CD14-positive monocyte (primary cell): ENCODE data around the gene CFAP97. TPM values are rescaled to one million over a fixed set of nuclear protein-coding genes. Genes with fewer than 3 reads are reported as not detected.
A peak's percentile ranks its signal among the peaks of the same experiment; 100 is the strongest.

Source experiments
- DNase-seq, 3 donors: peaks; one replicate each; pipeline ENCODE4 v3.0.0-alpha.2; 2011 to 2022
- H2AFZ ChIP-seq: 2 replicates; pipeline ENCODE4 v1.6.0; 2012; ENCODE audit warnings: mild to moderate bottlenecking, low read depth, low read length, inconsistent platforms; ENCODE audit not compliant: insufficient read depth, poor library complexity, severe bottlenecking
- H3K27ac ChIP-seq, 2 donors: 1 replicate in 1 of 2; 2 replicates in 1 of 2; pipeline ENCODE4 v1.5.1; 2012 to 2013; ENCODE audit warnings: low read length in 2 of 2, control low read depth in 1 of 2, inconsistent platforms in 1 of 2, low read depth in 1 of 2, mild to moderate bottlenecking in 1 of 2
- H3K27me3 ChIP-seq, 2 donors: one replicate each; pipeline versions ENCODE4 v1.6.0 to v1.6.1; 2011 to 2013; ENCODE audit warnings: low read length in 2 of 2; ENCODE audit not compliant: control insufficient read depth in 2 of 2, insufficient read depth in 2 of 2
- H3K36me3 ChIP-seq, 2 donors: replicated peaks in 1 of 2; 1 replicate in 1 of 2; 2 replicates in 1 of 2; pipeline versions ENCODE4 v1.5.1 to v1.6.1; 2012 to 2013; ENCODE audit warnings: low read length in 2 of 2, control low read depth in 1 of 2, inconsistent platforms in 1 of 2, mild to moderate bottlenecking in 1 of 2; ENCODE audit not compliant: insufficient read depth in 2 of 2, control insufficient read depth in 1 of 2
- H3K4me1 ChIP-seq, 2 donors: 1 replicate in 1 of 2; 2 replicates in 1 of 2; pipeline versions ENCODE4 v1.5.1 to v1.6.1; 2012 to 2013; ENCODE audit warnings: low read length in 2 of 2, control low read depth in 1 of 2, inconsistent platforms in 1 of 2, mild to moderate bottlenecking in 1 of 2, moderate library complexity in 1 of 2; ENCODE audit not compliant: insufficient read depth in 2 of 2, control insufficient read depth in 1 of 2
- H3K4me2 ChIP-seq: replicated peaks from 2 replicates; pipeline ENCODE3; 2012; ENCODE audit warnings: low read length, moderate library complexity, mild to moderate bottlenecking; ENCODE audit not compliant: poor library complexity, severe bottlenecking; ENCODE audit errors: extremely low read depth
- H3K4me3 ChIP-seq, 3 experiments: fragments of 200-600 bp in 1 of 3; sonication (generic) in 1 of 3; replicated peaks in 1 of 3; 1 replicate in 2 of 3; 2 replicates in 1 of 3; pipeline ENCODE4 v1.5.1; 2011 to 2013; ENCODE audit warnings: low read length in 3 of 3, mild to moderate bottlenecking in 3 of 3, control low read depth in 2 of 3, low read depth in 2 of 3, inconsistent platforms in 1 of 3, moderate library complexity in 1 of 3
- H3K79me2 ChIP-seq: 2 replicates; pipeline ENCODE4 v1.6.0; 2012; ENCODE audit warnings: mild to moderate bottlenecking, control low read depth, inconsistent platforms, low read length, moderate library complexity; ENCODE audit not compliant: insufficient read depth
- H3K9ac ChIP-seq: 2 replicates; pipeline ENCODE4 v1.6.0; 2017; ENCODE audit warnings: low read length, mild to moderate bottlenecking; ENCODE audit not compliant: insufficient read depth, poor library complexity, severe bottlenecking
- H3K9me3 ChIP-seq, 2 donors: replicated peaks in 1 of 2; 1 replicate in 1 of 2; 2 replicates in 1 of 2; pipeline versions ENCODE4 v1.5.1 to v1.6.1; 2012 to 2013; ENCODE audit warnings: low read length in 2 of 2, control low read depth in 1 of 2; ENCODE audit not compliant: control insufficient read depth in 1 of 2, insufficient read depth in 1 of 2
- H4K20me1 ChIP-seq: 2 replicates; pipeline ENCODE4 v1.6.0; 2012; ENCODE audit warnings: mild to moderate bottlenecking, low read length, control low read depth, moderate library complexity; ENCODE audit not compliant: insufficient read depth
- H3K27ac Mint-ChIP-seq, 7 donors: one replicate each; pipeline ENCODE4 v1.8.0; 2020; ENCODE audit warnings: mild to moderate bottlenecking in 7 of 7, mixed read lengths in 7 of 7, moderate library complexity in 6 of 7, inconsistent platforms in 2 of 7
- H3K27me3 Mint-ChIP-seq, 3 donors: one replicate each; pipeline ENCODE4 v1.8.0; 2021 to 2022; ENCODE audit warnings: low read depth in 3 of 3, mild to moderate bottlenecking in 3 of 3, mixed read lengths in 3 of 3, moderate library complexity in 3 of 3, inconsistent platforms in 1 of 3
- H3K36me3 Mint-ChIP-seq, 2 donors: one replicate each; pipeline ENCODE4 v1.8.0; 2020; ENCODE audit warnings: mixed read lengths in 2 of 2, inconsistent platforms in 1 of 2, mild to moderate bottlenecking in 1 of 2
- H3K4me1 Mint-ChIP-seq: one replicate; pipeline ENCODE4 v1.8.0; 2020; ENCODE audit warnings: mild to moderate bottlenecking, mixed read lengths
- H3K4me3 Mint-ChIP-seq, 2 donors: one replicate each; pipeline ENCODE4 v1.8.0; 2020; ENCODE audit warnings: mild to moderate bottlenecking in 2 of 2, mixed read lengths in 2 of 2, moderate library complexity in 1 of 2
- H3K9me3 Mint-ChIP-seq, 7 donors: one replicate each; pipeline ENCODE4 v1.8.0; 2020 to 2022; ENCODE audit warnings: mixed read lengths in 7 of 7, mild to moderate bottlenecking in 6 of 7, moderate library complexity in 6 of 7, inconsistent platforms in 2 of 7
- CTCF ChIP-seq: fragments of 200-600 bp; IDR thresholded peaks from one replicate; pipeline ENCODE4 v1.8.0; 2022; ENCODE audit warnings: antibody characterized with exemption, mild to moderate bottlenecking
- WGBS: methylation state at CpG from one replicate; pipeline ENCODE4 v1.1.5; 2013; ENCODE audit warnings: missing lambda C conversion rate; ENCODE audit not compliant: insufficient coverage; 5-methylcytosine and 5-hydroxymethylcytosine counted together
- intact Hi-C, 2 donors: fragments of 100-400 bp; cut with micrococcal nuclease; formaldehyde crosslinking; loops; one replicate each; pipeline versions ENCODE4 v1.15.0 to v1.15.1; 2023
- polyA plus RNA-seq, 3 donors: library from polyadenylated mRNA; depleted of rRNA in 1 of 3; unstranded in 2 of 3; stranded (reverse) in 1 of 3; fragments of 300-500 nt in 2 of 3; fragments of >200 nt in 1 of 3; fragmentation: Illumina TruSeq in 2 of 3; gene quantifications; 1 replicate in 2 of 3; 2 replicates in 1 of 3; pipeline ENCODE4 v1.2.3, GENCODE V29; 2012 to 2021

Gene CFAP97
- polyA plus RNA-seq, 3 donors = 2.7 to 16.8 (median 12.3) TPM

- no peaks in the 10 kb centered on the region for H3K9me3 Mint-ChIP-seq
- Histone ChIP-seq H2AFZ (no peak overlapping the region), H3K4me3 (no peak overlapping the region), H3K4me2 (no peak overlapping the region), H3K9me3 (no peaks in the 10 kb centered on the region), H4K20me1 (no peaks in the 10 kb centered on the region), H3K27me3 (no peaks in the 10 kb centered on the region), H3K4me1 (no peaks in the 10 kb centered on the region), H3K9ac (no peak overlapping the region), H3K27ac (no peak overlapping the region), H3K36me3 (no peaks in the 10 kb centered on the region), H3K79me2 (no peaks in the 10 kb centered on the region)
- no peaks in the 10 kb centered on the region for H3K4me1 Mint-ChIP-seq
- 98% methylated on average over 6 of the region's 7 CpGs for WGBS
- no peaks in the 10 kb centered on the region for H3K36me3 Mint-ChIP-seq
- no peak for DNase-seq
- no peak for TF ChIP-seq CTCF
- intact Hi-C loops = no loop called here
- H3K27ac Mint-ChIP-seq = no peak overlapping the region
- peaks cover 12 to 37% (median 22%) of the 10 kb centered on the region in 3 donors for H3K27me3 Mint-ChIP-seq
- H3K4me3 Mint-ChIP-seq = no peak overlapping the region
These were observed 84.9 kb downstream of the CFAP97 start for GRCh38 chr4:185118876-185119275.

DNA sequence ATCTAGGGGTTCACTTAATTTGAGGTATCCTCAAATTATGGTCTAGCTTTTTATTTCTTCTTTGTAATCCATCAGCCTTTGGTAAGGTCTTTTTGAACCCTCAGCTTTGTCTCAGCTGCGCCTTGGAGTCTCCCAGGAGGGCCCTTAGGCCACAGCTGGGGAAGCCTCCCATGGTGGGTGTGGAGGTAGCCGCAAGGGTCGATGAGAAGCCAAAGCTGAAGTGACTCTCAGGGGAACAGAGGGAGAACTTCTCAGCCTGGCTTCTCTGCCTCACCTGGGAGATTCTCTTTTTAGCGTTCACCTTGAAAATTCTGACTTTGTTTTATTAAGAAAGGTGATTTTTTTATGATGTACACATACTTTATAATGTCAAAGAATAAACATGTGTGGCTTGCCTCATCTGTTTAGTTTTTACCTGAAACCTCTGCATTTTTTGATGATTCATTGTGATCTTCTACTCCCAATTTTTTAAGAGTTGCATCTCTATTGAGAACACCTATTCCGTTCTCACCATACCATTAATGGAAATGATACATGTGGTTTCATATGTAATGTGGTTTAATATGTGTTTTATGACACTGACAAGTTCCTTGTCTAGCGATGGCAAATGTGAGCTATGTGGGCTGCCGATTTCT is 86.4 kb downstream of the CFAP97 start:
- Histone ChIP-seq H3K79me2 (no peaks in the 10 kb centered on the region), H3K27me3 (no peaks in the 10 kb centered on the region), H3K9ac (no peak overlapping the region), H3K9me3 (no peaks in the 10 kb centered on the region), H3K27ac (no peak overlapping the region), H3K36me3 (no peaks in the 10 kb centered on the region), H3K4me1 (no peaks in the 10 kb centered on the region), H2AFZ (no peak overlapping the region), H3K4me2 (no peak overlapping the region), H4K20me1 (no peaks in the 10 kb centered on the region), H3K4me3 (no peak overlapping the region)
- no peaks in the 10 kb centered on the region for H3K4me1 Mint-ChIP-seq
- intact Hi-C loops = no loop called here
- H3K9me3 Mint-ChIP-seq = no peaks in the 10 kb centered on the region
- H3K4me3 Mint-ChIP-seq = no peak overlapping the region
- no peak for DNase-seq
- H3K27me3 Mint-ChIP-seq = peaks cover 11 to 28% (median 19%) of the 10 kb centered on the region in 3 donors
- peak overlapping the region in 1 of 7 donors; percentile 11 for H3K27ac Mint-ChIP-seq
- H3K36me3 Mint-ChIP-seq = no peaks in the 10 kb centered on the region
- no peak for TF ChIP-seq CTCF
- WGBS = 94% methylated on average over 3 of the region's 7 CpGs
